HTERT RPE-1 (cell line): ENCODE measurements around the gene VAMP1.

Experiments used
- in situ Hi-C: fragments of 300-500 bp; cut with MboI; formaldehyde crosslinking; loops from 4 replicates; pipeline ENCODE4 v1.14.3; 2020; ENCODE audit warnings: low sequenced_read_pairs

VAMP1 gene

GRCh38 chr12:6426882-6427671 is 43.4 kb downstream of the VAMP1 start:
- in situ Hi-C loops: no loop called here

GRCh38 chr12:6425590-6426531 is 44.6 kb downstream of the VAMP1 start:
- in situ Hi-C loops: no loop called here

DNA sequence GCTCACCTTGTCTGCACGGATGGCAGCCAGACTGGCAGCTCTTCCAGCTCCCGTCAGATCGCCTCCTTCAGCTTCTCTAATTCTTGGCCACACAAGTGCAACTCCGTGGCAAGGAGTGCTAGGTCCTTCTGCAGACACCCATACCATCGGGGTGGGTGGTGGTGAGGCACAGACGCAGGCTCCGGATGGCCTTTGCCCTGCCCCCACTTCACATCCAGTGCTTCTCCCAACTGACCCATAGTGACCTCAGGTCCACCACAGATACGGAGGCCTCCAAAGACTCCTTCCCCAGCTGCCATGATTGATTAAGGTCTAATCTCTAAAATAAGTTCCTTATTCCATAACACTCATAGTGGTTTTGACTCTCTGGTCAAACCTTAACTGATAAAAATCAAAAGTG is 45.6 kb downstream of the VAMP1 start:
- in situ Hi-C loops: no loop called here

- in situ Hi-C loops: no loop called here
Observed at GRCh38 chr12:6424008-6424347, 46.5 kb downstream of the VAMP1 start.

DNA sequence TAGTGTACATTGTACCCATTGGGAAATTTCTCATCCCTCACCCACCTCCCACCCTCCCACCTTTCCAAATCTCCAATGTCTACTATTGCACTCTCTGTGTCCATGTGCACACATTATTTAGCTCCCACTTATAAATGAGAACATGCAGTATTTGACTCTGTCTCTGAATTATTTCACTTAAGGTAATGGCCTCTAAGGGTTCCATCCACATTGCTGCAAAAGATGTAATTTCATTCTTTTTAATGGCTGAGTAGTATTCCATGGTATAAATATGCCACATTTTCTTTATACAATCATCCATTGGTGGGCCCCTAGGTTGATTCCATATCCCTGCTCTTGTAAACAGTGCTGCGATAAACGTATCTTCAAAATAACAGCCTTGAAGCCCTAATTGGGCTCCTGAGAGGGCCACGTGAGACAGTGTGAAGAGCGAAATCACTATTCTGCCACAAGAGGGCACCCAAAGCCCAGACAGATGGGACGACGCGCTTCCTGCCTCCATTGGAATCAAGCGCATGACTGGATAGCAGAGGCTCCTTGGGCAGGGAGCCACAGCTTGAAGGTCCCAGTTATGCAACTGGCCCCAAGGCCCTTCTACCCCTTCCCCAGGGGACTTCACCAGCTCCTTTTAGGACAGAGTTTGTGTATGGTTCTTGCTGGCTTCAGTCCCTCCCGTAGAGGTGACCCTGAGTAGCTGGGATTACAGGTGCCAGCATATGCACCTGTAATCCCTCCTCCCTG is 47.0 kb downstream of the VAMP1 start:
- in situ Hi-C loops: no loop called here

GRCh38 chr12:6420364-6420763 is 50.1 kb downstream of the VAMP1 start:
- in situ Hi-C loops: no loop called here

DNA sequence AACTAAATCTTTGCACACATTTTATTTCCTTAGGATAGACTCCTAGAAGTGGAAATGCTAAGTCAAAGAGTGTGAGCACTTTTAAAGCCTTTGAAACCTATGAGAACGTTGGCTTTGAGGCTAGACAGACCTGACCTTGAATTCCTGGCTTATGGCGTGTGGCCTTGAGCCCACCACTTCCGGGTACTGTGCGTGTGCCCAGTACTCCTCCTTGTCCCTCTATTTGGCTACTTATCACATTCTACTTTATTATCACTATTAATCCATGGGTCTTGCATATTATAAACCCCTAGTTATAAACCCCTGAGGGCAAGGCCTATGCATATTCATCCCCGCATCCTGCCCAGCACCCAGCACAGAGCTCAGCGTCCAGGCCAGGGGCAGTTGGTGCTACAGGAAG is 51.7 kb downstream of the VAMP1 start:
- in situ Hi-C loops: no loop called here

GRCh38 chr12:6416596-6416995 is 53.9 kb downstream of the VAMP1 start:
- in situ Hi-C loops: no loop called here
